Panc1 (cell line): ENCODE data around the gene ANKRD29. TPM values are rescaled to one million over a fixed set of nuclear protein-coding genes. Genes with fewer than 3 reads are reported as not detected.

Experiments used
- ATAC-seq: fragments of 200-7000 bp; cut with Tn5 transposase; 2 replicates; pipeline ENCODE4 v1.9.1; 2020; ENCODE audit warnings: mild to moderate bottlenecking, moderate library complexity
- BruUV-seq: library from RNA; stranded (reverse); fragments of 400-500 nt; replicated peaks from 2 replicates; lab custom pipeline; 2021; lab: Mats Ljungman, UMichigan
- CTCF ChIA-PET: fragments of 300-600 bp; sonication (Branson Sonifier 250); formaldehyde crosslinking; loops from one replicate; lab custom pipeline; 2022; ENCODE audit warnings: antibody characterized with exemption; lab: Charles Lee
- POLR2A ChIA-PET: fragments of 300-600 bp; sonication (Branson Sonifier 250); formaldehyde crosslinking; loops from one replicate; lab custom pipeline; 2022; ENCODE audit warnings: antibody characterized with exemption; lab: Charles Lee
- DNase-seq: peaks from one replicate; pipeline ENCODE4 v3.0.0-alpha.2; 2010; ENCODE audit warnings: low read depth, low spot score
- H3K27ac ChIP-seq: 2 replicates; pipeline ENCODE4 v1.5.1; 2011; ENCODE audit warnings: mild to moderate bottlenecking, low read length, inconsistent platforms
- H3K27me3 ChIP-seq: fragments of 200-500 bp; sonication (Bioruptor generic); 2 replicates; pipeline ENCODE4 v1.6.0; 2014; ENCODE audit warnings: low read length, inconsistent platforms; ENCODE audit not compliant: control insufficient read depth, insufficient read depth
- H3K36me3 ChIP-seq: fragments of 200-500 bp; sonication (Bioruptor generic); 2 replicates; pipeline ENCODE4 v1.5.1; 2014; ENCODE audit warnings: inconsistent platforms, mild to moderate bottlenecking, low read length, moderate library complexity; ENCODE audit not compliant: control insufficient read depth, insufficient read depth
- H3K4me1 ChIP-seq: 2 replicates; pipeline ENCODE4 v1.5.1; 2011; ENCODE audit warnings: inconsistent platforms, mild to moderate bottlenecking, low read length, moderate library complexity; ENCODE audit not compliant: control insufficient read depth, insufficient read depth
- H3K4me3 ChIP-seq, 2 experiments: 2 replicates each; pipeline ENCODE4 v1.5.1; 2011 to 2012; ENCODE audit warnings: low read depth in 2 of 2, low read length in 2 of 2, mild to moderate bottlenecking in 2 of 2, inconsistent platforms in 1 of 2, moderate library complexity in 1 of 2
- H3K9me3 ChIP-seq: fragments of 200-500 bp; sonication (Bioruptor generic); 2 replicates; pipeline ENCODE4 v1.5.1; 2014; ENCODE audit warnings: low read depth, mild to moderate bottlenecking, inconsistent platforms, low read length, moderate library complexity; ENCODE audit not compliant: control insufficient read depth, insufficient read depth
- CTCF ChIP-seq: fragments of 450-650 bp; IDR thresholded peaks from 2 replicates; pipeline ENCODE4 v1.5.1; 2017; ENCODE audit warnings: mild to moderate bottlenecking
- POLR2AphosphoS5 ChIP-seq: IDR thresholded peaks from 2 replicates; pipeline ENCODE4 v1.6.1; 2012; ENCODE audit warnings: mild to moderate bottlenecking, low read depth, low read length, moderate library complexity
- REST ChIP-seq, 2 experiments: IDR thresholded peaks; 2 replicates each; pipeline ENCODE4 v1.6.1; 2011 to 2012; ENCODE audit warnings: low read depth in 2 of 2, control low read depth in 1 of 2, low read length in 1 of 2, mild to moderate bottlenecking in 1 of 2, moderate library complexity in 1 of 2; ENCODE audit not compliant: insufficient read depth in 1 of 2
- SIN3A ChIP-seq: IDR thresholded peaks from 2 replicates; pipeline ENCODE4 v1.6.1; 2012; ENCODE audit warnings: low read depth, mild to moderate bottlenecking, low read length, moderate library complexity, borderline replicate concordance; ENCODE audit not compliant: insufficient read depth
- TCF7L2 ChIP-seq: IDR thresholded peaks from 2 replicates; pipeline ENCODE4 v1.6.1; 2011; ENCODE audit warnings: mild to moderate bottlenecking, low read depth, low read length, inconsistent platforms
- in situ Hi-C: cut with HindIII; loops from 2 replicates; pipeline ENCODE4 v1.10.0; 2016; ENCODE audit warnings: low sequenced_read_pairs, low pct_unique_long_range_greater_than_20kb
- intact Hi-C: fragments of 100-400 bp; cut with micrococcal nuclease; formaldehyde crosslinking; loops from one replicate; pipeline ENCODE4 v1.10.0; 2022; ENCODE audit not compliant: unreplicated experiment
- total RNA-seq: library from RNA; stranded (reverse); gene quantifications from one replicate; pipeline ENCODE4 v1.2.1, GENCODE V29; 2021; ENCODE audit not compliant: unreplicated experiment

The ANKRD29 gene
- total RNA-seq, 1 experiment from 2014 or later, result 0.67 TPM

GRCh38 chr18:23702606-23703005 is 39.9 kb upstream of the ANKRD29 start:
- Histone ChIP-seq H3K4me3 (no peak overlapping the region), H3K4me1 (no peaks in the 10 kb centered on the region), H3K9me3 (peaks cover 8% of the 10 kb centered on the region; the same call in 1 of the 2 replicates), H3K27me3 (no peaks in the 10 kb centered on the region; the same call in 1 of the 2 replicates), H3K27ac (no peak overlapping the region), H3K36me3 (no peaks in the 10 kb centered on the region)
- DNase-seq (no peak), ATAC-seq (peak; percentile 16; the same call in 1 of the 2 replicates)
- TF ChIP-seq CTCF (no peak), TCF7L2 (no peak), POLR2AphosphoS5 (no peak), SIN3A (no peak), REST (IDR thresholded peaks at IDR 0.05; ENCODE audit: insufficient read depth in 1 of 2, low read depth in 2 of 2, low read length in 1 of 2) (no peak)
- intact Hi-C loops, result loop anchor here (2.0 to 10.0 kb wide), 2 partner anchors 80 to 188 kb away; no protein-coding TSS in a partner anchor
- no TSS peak for BruUV-seq
- in situ Hi-C loops, result no loop called here
- CTCF ChIA-PET, result interaction anchor here (0.6 to 2.1 kb wide), 10 partner anchors 11 to 187 kb away, joined by 3 to 18 read pairs (median 7); no protein-coding TSS in a partner anchor
- POLR2A ChIA-PET, result no interaction called here

GRCh38 chr18:23701544-23702064 is 38.9 kb upstream of the ANKRD29 start:
- intact Hi-C loops (loop anchor here (2.0 to 10.0 kb wide), 2 partner anchors 79 to 187 kb away; no protein-coding TSS in a partner anchor), in situ Hi-C loops (no loop called here)
- H3K9me3 ChIP-seq, result peaks cover 4% of the 10 kb centered on the region; the same call in 1 of the 2 replicates
- no peaks in the 10 kb centered on the region for H3K4me1 ChIP-seq
- ChIA-PET POLR2A (no interaction called here), CTCF (no interaction called here)
- no peak for DNase-seq
- no peak overlapping the region for H3K27ac ChIP-seq
- H3K4me3 ChIP-seq, result no peak overlapping the region
- no TSS peak for BruUV-seq
- TF ChIP-seq REST (IDR thresholded peaks at IDR 0.05; ENCODE audit: insufficient read depth in 1 of 2, low read depth in 2 of 2, low read length in 1 of 2) (no peak), TCF7L2 (no peak), CTCF (peak; percentile 19; the same call in 1 of the 2 replicates)
- no peaks in the 10 kb centered on the region for H3K36me3 ChIP-seq
- no peak for ATAC-seq
- no peaks in the 10 kb centered on the region; the same call in 1 of the 2 replicates for H3K27me3 ChIP-seq
